Thoracic aorta (tissue), 2 donors: ENCODE results near the gene TBC1D1. TPM values are rescaled to one million over a fixed set of nuclear protein-coding genes. Genes with fewer than 3 reads are reported as not detected.

Experiments used
- ATAC-seq: fragments of 150-250 bp; one replicate; pipeline ENCODE4 v1.8.0; 2017; ENCODE audit warnings: low read depth; ENCODE audit not compliant: insufficient number of reproducible peaks, low FRiP score
- DNase-seq: peaks from one replicate; pipeline ENCODE4 v3.0.0-alpha.2; 2020; ENCODE audit warnings: low spot score
- H3K27ac ChIP-seq, 2 donors: fragments of 200-600 bp; sonication (generic); 1 replicate in 1 of 2; 2 replicates in 1 of 2; pipeline ENCODE4 v1.5.1; 2016; ENCODE audit warnings: mild to moderate bottlenecking in 2 of 2, moderate library complexity in 2 of 2
- H3K27me3 ChIP-seq: fragments of 200-600 bp; sonication (generic); replicated peaks from 2 replicates; pipeline ENCODE4 v1.6.0; 2016; ENCODE audit warnings: mild to moderate bottlenecking; ENCODE audit not compliant: insufficient read depth
- H3K36me3 ChIP-seq: fragments of 200-600 bp; sonication (generic); one replicate; pipeline ENCODE4 v1.5.1; 2016
- H3K4me1 ChIP-seq, 2 donors: fragments of 200-600 bp; sonication (generic); 1 replicate in 1 of 2; 2 replicates in 1 of 2; pipeline versions ENCODE4 v1.5.1 to v1.6.0; 2016; ENCODE audit warnings: low read depth in 2 of 2, mild to moderate bottlenecking in 1 of 2; ENCODE audit not compliant: control insufficient read depth in 1 of 2
- H3K4me3 ChIP-seq: fragments of 200-600 bp; sonication (generic); 2 replicates; pipeline ENCODE4 v1.5.1; 2016; ENCODE audit warnings: mild to moderate bottlenecking
- H3K9me3 ChIP-seq: fragments of 200-600 bp; sonication (generic); 2 replicates; pipeline ENCODE4 v1.5.1; 2016
- CTCF ChIP-seq: fragments of 200-600 bp; sonication (generic); IDR thresholded peaks from one replicate; pipeline ENCODE4 v1.5.1; 2019; ENCODE audit warnings: antibody characterized with exemption
- total RNA-seq, 2 donors: library from RNA; depleted of rRNA; stranded (reverse); fragments of >200 nt; gene quantifications; one replicate each; pipeline versions ENCODE4 v1.1.0 to v1.2.3, GENCODE V29; 2016

The TBC1D1 gene
- total RNA-seq, 2 donors from 2014 or later: 152 to 206 TPM

- no peak overlapping the region for H3K4me3 ChIP-seq
- TF ChIP-seq CTCF: no peak
- H3K27me3 ChIP-seq: no peaks in the 10 kb centered on the region
- H3K27ac ChIP-seq: no peak overlapping the region
- H3K36me3 ChIP-seq: no peaks in the 10 kb centered on the region
- ATAC-seq (no peak), DNase-seq (no peak)
- H3K9me3 ChIP-seq: no peaks in the 10 kb centered on the region
- H3K4me1 ChIP-seq: no peaks in the 10 kb centered on the region
These were observed 32.8 kb upstream of the TBC1D1 start for GRCh38 chr4:37858112-37858511.

GRCh38 chr4:37858872-37859271 lies 32.0 kb upstream of the TBC1D1 start:
- Histone ChIP-seq H3K36me3 (no peaks in the 10 kb centered on the region), H3K4me1 (no peaks in the 10 kb centered on the region), H3K9me3 (no peaks in the 10 kb centered on the region), H3K27ac (no peak overlapping the region), H3K4me3 (no peak overlapping the region), H3K27me3 (no peaks in the 10 kb centered on the region)
- no peak for ATAC-seq
- DNase-seq: no peak
- TF ChIP-seq CTCF: no peak

- H3K4me3 ChIP-seq: no peak overlapping the region
- ATAC-seq: no peak
- H3K27me3 ChIP-seq: no peaks in the 10 kb centered on the region
- H3K4me1 ChIP-seq: peaks cover 0 to 10% of the 10 kb centered on the region in 2 donors
- no peaks in the 10 kb centered on the region for H3K36me3 ChIP-seq
- H3K27ac ChIP-seq: no peak overlapping the region
- DNase-seq: no peak
- no peak for TF ChIP-seq CTCF
- H3K9me3 ChIP-seq: no peaks in the 10 kb centered on the region
These were observed 30.6 kb upstream of the TBC1D1 start for GRCh38 chr4:37860266-37860665.

- DNase-seq: no peak
- no peak for TF ChIP-seq CTCF
- no peaks in the 10 kb centered on the region for H3K9me3 ChIP-seq
- no peak overlapping the region for H3K27ac ChIP-seq
- no peak for ATAC-seq
- H3K36me3 ChIP-seq: no peaks in the 10 kb centered on the region
- H3K4me1 ChIP-seq: peaks cover 0 to 15% of the 10 kb centered on the region in 2 donors
- H3K4me3 ChIP-seq: no peak overlapping the region
- no peaks in the 10 kb centered on the region for H3K27me3 ChIP-seq
These were observed 27.9 kb upstream of the TBC1D1 start for GRCh38 chr4:37862961-37863360.

- Histone ChIP-seq H3K9me3 (no peaks in the 10 kb centered on the region), H3K4me1 (peaks cover 0 to 15% of the 10 kb centered on the region in 2 donors), H3K27me3 (no peaks in the 10 kb centered on the region), H3K36me3 (no peaks in the 10 kb centered on the region), H3K27ac (no peak overlapping the region), H3K4me3 (no peak overlapping the region)
- no peak for ATAC-seq
- no peak for TF ChIP-seq CTCF
- DNase-seq: no peak
These were observed 26.1 kb upstream of the TBC1D1 start for GRCh38 chr4:37864786-37865185.
